ENCODE measurements around the gene YY2. TPM values are rescaled to one million over a fixed set of nuclear protein-coding genes. Genes with fewer than 3 reads are reported as not detected.

The YY2 gene
- total RNA-seq, 1 donor from 2014 or later, result 0.30 TPM

DNA sequence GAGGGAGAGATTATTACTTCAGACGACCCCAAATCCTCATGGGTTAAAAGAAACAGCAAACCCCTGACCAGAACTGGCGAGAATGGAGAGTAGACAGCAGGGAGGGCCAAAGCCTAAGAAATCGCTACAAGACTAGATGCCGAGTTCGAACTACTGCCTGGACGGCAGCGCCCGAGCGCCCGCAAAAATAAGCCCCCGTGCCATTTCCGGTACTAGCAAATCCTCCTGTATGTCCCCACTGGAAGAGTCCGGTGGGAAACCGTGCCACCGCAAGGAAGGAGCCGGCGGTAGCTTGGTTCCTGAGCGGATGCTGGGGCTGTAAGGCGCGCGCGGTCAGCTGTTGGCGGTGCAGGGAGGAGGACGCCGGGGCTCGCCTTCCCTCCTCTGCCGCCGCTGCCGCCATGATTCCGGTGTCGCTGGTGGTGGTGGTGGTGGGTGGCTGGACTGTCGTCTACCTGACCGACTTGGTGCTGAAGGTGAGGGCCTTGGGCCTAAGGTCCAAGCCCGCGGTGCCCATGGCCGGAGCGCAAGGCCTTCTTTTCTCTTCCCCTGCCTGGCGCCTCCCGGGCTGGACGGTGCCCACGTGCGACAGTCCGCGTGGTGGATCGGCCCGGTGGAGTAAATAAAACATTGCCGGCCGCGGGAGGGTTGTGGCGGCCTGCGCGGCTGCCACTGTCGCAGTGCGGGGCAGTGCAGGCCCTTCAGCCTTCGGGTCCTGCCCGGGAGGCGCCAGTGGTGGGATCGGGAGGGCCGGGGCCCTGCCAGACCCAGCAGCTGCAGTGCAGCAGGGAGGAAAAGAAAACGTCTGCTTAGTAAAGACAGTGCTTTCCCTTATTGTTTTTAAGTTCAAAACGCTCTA, 16.2 kb upstream of the YY2 start, which contains the start of gene MBTPS2:
Gene MBTPS2 (plus strand): TSS at position 284 of the 859 bp plus-strand sequence. CDS start 118 bp downstream, at position 402.
- peak; percentile 80 for DNase-seq
- H3K27ac ChIP-seq (replicated peaks), result peak within 1 kb of the TSS; percentile 87
- TF ChIP-seq, protein P1, sequence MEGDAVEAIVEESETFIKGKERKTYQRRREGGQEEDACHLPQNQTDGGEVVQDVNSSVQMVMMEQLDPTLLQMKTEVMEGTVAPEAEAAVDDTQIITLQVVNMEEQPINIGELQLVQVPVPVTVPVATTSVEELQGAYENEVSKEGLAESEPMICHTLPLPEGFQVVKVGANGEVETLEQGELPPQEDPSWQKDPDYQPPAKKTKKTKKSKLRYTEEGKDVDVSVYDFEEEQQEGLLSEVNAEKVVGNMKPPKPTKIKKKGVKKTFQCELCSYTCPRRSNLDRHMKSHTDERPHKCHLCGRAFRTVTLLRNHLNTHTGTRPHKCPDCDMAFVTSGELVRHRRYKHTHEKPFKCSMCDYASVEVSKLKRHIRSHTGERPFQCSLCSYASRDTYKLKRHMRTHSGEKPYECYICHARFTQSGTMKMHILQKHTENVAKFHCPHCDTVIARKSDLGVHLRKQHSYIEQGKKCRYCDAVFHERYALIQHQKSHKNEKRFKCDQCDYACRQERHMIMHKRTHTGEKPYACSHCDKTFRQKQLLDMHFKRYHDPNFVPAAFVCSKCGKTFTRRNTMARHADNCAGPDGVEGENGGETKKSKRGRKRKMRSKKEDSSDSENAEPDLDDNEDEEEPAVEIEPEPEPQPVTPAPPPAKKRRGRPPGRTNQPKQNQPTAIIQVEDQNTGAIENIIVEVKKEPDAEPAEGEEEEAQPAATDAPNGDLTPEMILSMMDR (IDR thresholded peaks at IDR 0.05; ENCODE audit: borderline replicate concordance), result no peak
- no peaks in the 10 kb centered on the region for H3K27me3 ChIP-seq (ENCODE audit: low read depth)
- H3K36me3 ChIP-seq, result peaks cover 5% of the 10 kb centered on the region
- peaks cover 14% of the 10 kb centered on the region for H3K4me1 ChIP-seq
- no peaks in the 10 kb centered on the region for H3K9me3 ChIP-seq (replicated peaks)
- peak within 1 kb of the TSS; percentile 80 for H3K4me3 ChIP-seq
- intact Hi-C loops (cut with micrococcal nuclease), result loop anchor here (10.0 kb wide), 1 partner anchor 95 kb away; no protein-coding TSS in a partner anchor

DNA sequence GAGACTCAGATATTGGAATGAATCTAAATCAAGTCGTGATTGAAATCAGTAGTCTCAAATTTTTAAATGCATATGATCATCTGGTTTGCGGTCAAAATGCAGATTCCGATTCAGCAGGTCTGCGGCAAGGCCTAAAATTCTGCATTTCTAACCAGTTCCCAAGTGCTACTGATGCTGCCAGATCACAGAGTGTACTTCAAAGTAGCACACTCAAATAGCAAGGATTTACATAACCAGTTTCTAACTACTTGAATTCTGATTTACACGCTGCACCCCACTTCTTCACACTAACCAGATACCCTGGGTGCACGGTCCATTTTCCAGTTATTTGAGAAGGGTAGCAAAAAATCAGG, 15.6 kb upstream of the YY2 start:
- Histone ChIP-seq H3K4me3 (peak overlapping the region; percentile 80), H3K27ac (replicated peaks) (peak overlapping the region; percentile 87), H3K9me3 (replicated peaks) (no peaks in the 10 kb centered on the region), H3K27me3 (ENCODE audit: low read depth) (no peaks in the 10 kb centered on the region), H3K4me1 (peaks cover 14% of the 10 kb centered on the region), H3K36me3 (peaks cover 10% of the 10 kb centered on the region)
- intact Hi-C loops (cut with micrococcal nuclease), result no loop called here
- no peak for DNase-seq
- TF ChIP-seq, protein P1 (IDR thresholded peaks at IDR 0.05; ENCODE audit: borderline replicate concordance), result no peak

DNA sequence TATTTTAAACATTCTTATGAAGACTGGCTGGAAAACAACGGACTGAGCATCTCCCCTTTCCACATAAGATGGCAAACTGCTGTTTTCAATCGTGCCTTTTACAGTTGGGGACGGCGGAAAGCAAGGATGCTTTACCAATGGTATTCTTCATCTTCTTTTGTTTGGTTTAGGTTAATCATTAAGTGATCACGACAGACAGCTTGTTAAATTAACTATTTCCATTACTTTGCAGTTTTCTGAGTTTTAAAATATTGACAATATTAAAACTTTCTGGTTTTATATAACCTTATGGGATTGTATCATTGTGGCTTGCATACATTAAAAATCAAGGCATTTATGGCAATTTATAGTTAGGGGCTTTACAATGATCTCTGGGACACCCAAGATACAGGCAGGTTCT, 12.6 kb upstream of the YY2 start:
- intact Hi-C loops (cut with micrococcal nuclease), result no loop called here
- Histone ChIP-seq H3K4me1 (peaks cover 14% of the 10 kb centered on the region), H3K4me3 (no peak overlapping the region), H3K9me3 (replicated peaks) (no peaks in the 10 kb centered on the region), H3K27me3 (ENCODE audit: low read depth) (no peaks in the 10 kb centered on the region), H3K36me3 (peaks cover 31% of the 10 kb centered on the region), H3K27ac (replicated peaks) (no peak overlapping the region)
- TF ChIP-seq, protein P1 (IDR thresholded peaks at IDR 0.05; ENCODE audit: borderline replicate concordance), result no peak
- no peak for DNase-seq

GRCh38 chrX:21845096-21845495, 10.7 kb upstream of the YY2 start:
- peaks cover 13% of the 10 kb centered on the region for H3K4me1 ChIP-seq
- peaks cover 41% of the 10 kb centered on the region for H3K36me3 ChIP-seq
- no peak overlapping the region for H3K4me3 ChIP-seq
- H3K9me3 ChIP-seq (replicated peaks), result no peaks in the 10 kb centered on the region
- intact Hi-C loops (cut with micrococcal nuclease), result no loop called here
- no peaks in the 10 kb centered on the region for H3K27me3 ChIP-seq (ENCODE audit: low read depth)
- TF ChIP-seq, protein P1 (IDR thresholded peaks at IDR 0.05; ENCODE audit: borderline replicate concordance), result no peak
- DNase-seq, result no peak
- H3K27ac ChIP-seq (replicated peaks), result no peak overlapping the region

DNA sequence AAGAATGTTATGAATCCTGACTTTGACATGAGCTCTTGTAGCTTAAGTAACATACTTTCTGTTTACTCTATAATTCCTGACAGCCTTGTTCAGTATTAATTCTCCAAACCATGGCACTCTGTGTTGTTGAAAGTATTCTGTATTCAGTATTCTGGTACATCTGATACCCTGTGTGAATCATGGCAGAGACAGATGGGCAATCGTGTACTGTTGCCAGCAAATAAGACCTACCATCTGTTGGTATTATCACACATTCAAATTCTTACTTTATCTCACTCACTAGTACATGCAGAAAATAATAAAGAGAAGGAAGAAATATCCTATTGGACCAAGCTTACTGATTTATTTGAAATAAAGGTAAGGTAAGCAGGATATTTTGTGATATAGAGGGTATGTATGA, 8.4 kb upstream of the YY2 start:
- Histone ChIP-seq H3K4me3 (no peak overlapping the region), H3K27me3 (ENCODE audit: low read depth) (no peaks in the 10 kb centered on the region), H3K27ac (replicated peaks) (no peak overlapping the region), H3K9me3 (replicated peaks) (no peaks in the 10 kb centered on the region), H3K36me3 (peaks cover 47% of the 10 kb centered on the region), H3K4me1 (no peaks in the 10 kb centered on the region)
- intact Hi-C loops (cut with micrococcal nuclease), result no loop called here
- TF ChIP-seq, protein P1 (IDR thresholded peaks at IDR 0.05; ENCODE audit: borderline replicate concordance), result no peak
- DNase-seq, result no peak
